Mesenchymal stem cell (in vitro differentiated cells and primary cell): Measurements from ENCODE around the gene BTRC.
"Not testable (repeated sequence)": the region's sequence is repeated elsewhere in the genome, so short reads cannot be mapped to it uniquely, and the experiment has no call there.

Experiments used
- DNase-seq: peaks from one replicate; pipeline ENCODE4 v3.0.0-alpha.2; 2013
- H2AFZ ChIP-seq: one replicate; pipeline ENCODE4 v1.6.1; 2013; ENCODE audit warnings: low read depth, mild to moderate bottlenecking, control low read depth, inconsistent platforms, low read length, moderate library complexity
- H2AK5ac ChIP-seq: 2 replicates; pipeline ENCODE4 v1.6.1; 2013; ENCODE audit warnings: low read length, moderate library complexity, mild to moderate bottlenecking, inconsistent platforms; ENCODE audit not compliant: severe bottlenecking
- H2BK120ac ChIP-seq: one replicate; pipeline ENCODE4 v1.6.1; 2013; ENCODE audit warnings: low read depth, mild to moderate bottlenecking, inconsistent platforms, low read length, moderate library complexity
- H2BK12ac ChIP-seq, 2 experiments: one replicate each; pipeline ENCODE4 v1.6.1; 2013; ENCODE audit warnings: inconsistent platforms in 2 of 2, low read length in 2 of 2, mild to moderate bottlenecking in 2 of 2, moderate library complexity in 2 of 2, control low read depth in 1 of 2
- H2BK15ac ChIP-seq: one replicate; pipeline ENCODE4 v1.6.1; 2013; ENCODE audit warnings: mild to moderate bottlenecking, low read depth, inconsistent platforms; ENCODE audit not compliant: poor library complexity, severe bottlenecking
- H2BK5ac ChIP-seq: 2 replicates; pipeline ENCODE4 v1.6.1; 2013; ENCODE audit warnings: low read depth, mild to moderate bottlenecking, low read length, control low read depth, inconsistent platforms; ENCODE audit not compliant: poor library complexity, severe bottlenecking
- H3K14ac ChIP-seq, 2 experiments: one replicate each; pipeline ENCODE4 v1.6.1; 2013; ENCODE audit warnings: inconsistent platforms in 2 of 2, low read length in 2 of 2, control low read depth in 1 of 2, mild to moderate bottlenecking in 1 of 2, moderate library complexity in 1 of 2
- H3K18ac ChIP-seq, 2 experiments: one replicate each; pipeline ENCODE4 v1.6.1; 2013; ENCODE audit warnings: inconsistent platforms in 2 of 2, low read length in 2 of 2, control low read depth in 1 of 2, low read depth in 1 of 2, mild to moderate bottlenecking in 1 of 2
- H3K23ac ChIP-seq, 2 experiments: one replicate each; pipeline ENCODE4 v1.6.1; 2013; ENCODE audit warnings: inconsistent platforms in 2 of 2, low read length in 2 of 2, mild to moderate bottlenecking in 2 of 2, moderate library complexity in 2 of 2, control low read depth in 1 of 2
- H3K27ac ChIP-seq: 2 replicates; pipeline ENCODE4 v1.5.1; 2013; ENCODE audit warnings: mild to moderate bottlenecking, moderate library complexity, low read length, control low read depth, inconsistent platforms; ENCODE audit not compliant: poor library complexity, severe bottlenecking
- H3K27me3 ChIP-seq, 2 experiments: 2 replicates each; pipeline versions ENCODE4 v1.6.1 to v1.7.0; 2013; ENCODE audit warnings: low read length in 2 of 2, mild to moderate bottlenecking in 2 of 2, moderate library complexity in 2 of 2, control low read depth in 1 of 2, inconsistent platforms in 1 of 2; ENCODE audit not compliant: control insufficient read depth in 1 of 2, insufficient read depth in 1 of 2
- H3K36me3 ChIP-seq, 2 experiments: 2 replicates each; pipeline versions ENCODE4 v1.6.1 to v1.7.0; 2013; ENCODE audit warnings: low read length in 2 of 2, control low read depth in 1 of 2, inconsistent platforms in 1 of 2, low read depth in 1 of 2, mild to moderate bottlenecking in 1 of 2; ENCODE audit not compliant: insufficient read depth in 2 of 2, control insufficient read depth in 1 of 2
- H3K4ac ChIP-seq, 2 experiments: one replicate each; pipeline ENCODE4 v1.6.1; 2013; ENCODE audit warnings: inconsistent platforms in 2 of 2, low read length in 2 of 2, mild to moderate bottlenecking in 2 of 2, moderate library complexity in 2 of 2, control low read depth in 1 of 2, low read depth in 1 of 2
- H3K4me1 ChIP-seq: 2 replicates; pipeline ENCODE4 v1.6.1; 2013; ENCODE audit warnings: low read depth, low read length, control low read depth; ENCODE audit not compliant: control insufficient read depth, insufficient read depth
- H3K4me2 ChIP-seq: 2 replicates; pipeline ENCODE4 v1.6.1; 2013; ENCODE audit warnings: low read length, mild to moderate bottlenecking, inconsistent platforms; ENCODE audit not compliant: poor library complexity, severe bottlenecking
- H3K4me3 ChIP-seq, 2 experiments: 2 replicates each; pipeline versions ENCODE4 v1.5.1 to v1.7.0; 2013; ENCODE audit warnings: low read length in 2 of 2, mild to moderate bottlenecking in 2 of 2, control low read depth in 1 of 2, low read depth in 1 of 2; ENCODE audit not compliant: insufficient read depth in 1 of 2
- H3K79me1 ChIP-seq: replicated peaks from 2 replicates; pipeline ENCODE4 v1.6.1; 2013; ENCODE audit warnings: mild to moderate bottlenecking, control low read depth, low read length, inconsistent platforms; ENCODE audit not compliant: poor library complexity, severe bottlenecking
- H3K9ac ChIP-seq: 2 replicates; pipeline ENCODE4 v1.7.0; 2013; ENCODE audit warnings: mild to moderate bottlenecking, low read length, moderate library complexity
- H3K9me3 ChIP-seq: 2 replicates; pipeline ENCODE4 v1.7.0; 2013; ENCODE audit warnings: mild to moderate bottlenecking, low read length; ENCODE audit not compliant: control insufficient read depth
- H4K8ac ChIP-seq: one replicate; pipeline ENCODE4 v1.6.1; 2013; ENCODE audit warnings: inconsistent platforms, mild to moderate bottlenecking, low read length, moderate library complexity
- H4K91ac ChIP-seq: one replicate; pipeline ENCODE4 v1.6.1; 2013; ENCODE audit warnings: mild to moderate bottlenecking, low read length, inconsistent platforms
- WGBS: methylation state at CpG from one replicate; pipeline ENCODE4 v1.1.7; 2013; ENCODE audit warnings: mixed read lengths; 5-methylcytosine and 5-hydroxymethylcytosine counted together

Gene BTRC

DNA sequence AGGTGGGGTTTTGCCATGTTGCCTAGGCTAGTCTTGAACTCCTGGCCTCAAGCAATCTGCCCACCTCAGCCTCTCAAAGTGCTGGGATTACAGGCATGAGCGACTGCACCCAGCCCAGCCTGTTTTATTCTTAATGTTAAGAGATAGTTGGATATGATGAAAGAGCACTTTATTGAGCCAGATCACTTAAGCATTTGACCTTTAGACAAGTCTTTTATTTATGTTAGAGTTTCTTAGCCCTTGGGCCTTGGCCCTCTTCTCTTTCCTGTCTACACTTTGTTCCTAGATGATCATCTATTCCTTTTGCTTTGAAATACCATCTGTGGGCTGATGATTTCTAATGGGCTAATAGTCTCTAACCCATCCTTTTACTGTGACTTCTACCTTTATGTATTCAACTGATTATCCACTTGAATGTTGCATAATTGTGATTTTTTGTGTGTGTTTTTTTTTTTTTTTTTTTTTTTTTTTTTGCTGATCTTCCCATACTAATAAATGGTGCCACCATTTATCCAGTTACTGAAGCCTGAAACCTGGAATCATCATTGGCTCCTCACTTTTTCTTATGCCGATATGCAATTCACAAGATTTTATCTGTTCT is 34.8 kb downstream of the BTRC start:
- DNase-seq: peak; percentile 67
- Histone ChIP-seq H2AK5ac (no peak overlapping the region), H2BK12ac (no peak overlapping the region), H4K91ac (no peak overlapping the region), H2BK5ac (no peak overlapping the region), H3K27ac (no peak overlapping the region), H3K4me1 (no peaks in the 10 kb centered on the region), H3K4me3 (no peak overlapping the region), H3K4ac (no peak overlapping the region), H2BK15ac (no peak overlapping the region), H3K9me3 (no peaks in the 10 kb centered on the region), H3K14ac (no peak overlapping the region), H4K8ac (no peak overlapping the region), H3K4me2 (no peak overlapping the region), H3K18ac (no peak overlapping the region), H2AFZ (no peak overlapping the region), H3K36me3 (no peaks in the 10 kb centered on the region), H2BK120ac (no peak overlapping the region), H3K79me1 (peaks cover 22% of the 10 kb centered on the region), H3K27me3 (no peaks in the 10 kb centered on the region), H3K9ac (no peak overlapping the region), H3K23ac (no peak overlapping the region)
- 100% methylated on average over 1 of the region's 2 CpGs for WGBS

DNA sequence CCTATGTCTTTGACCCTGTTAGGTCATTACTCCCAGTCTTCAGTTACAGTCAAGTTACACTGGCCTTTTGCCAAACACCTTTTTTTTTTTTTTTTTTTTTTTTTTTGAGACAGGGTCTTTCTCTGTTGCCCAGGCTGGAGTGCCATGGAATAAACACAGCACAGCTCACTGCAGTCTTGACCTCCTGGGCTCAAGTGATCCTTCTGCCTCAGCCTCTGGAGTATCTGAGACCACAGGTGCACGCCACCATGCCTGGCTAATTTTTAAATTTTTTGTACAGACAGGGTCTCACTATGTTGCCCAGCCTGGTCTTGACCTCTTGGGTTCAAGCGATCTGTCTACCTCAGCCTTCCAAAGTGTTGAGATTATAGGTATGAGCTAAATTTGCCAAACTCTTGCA is 35.6 kb downstream of the BTRC start:
- not testable (repeated sequence) for H2AFZ ChIP-seq, H3K27me3 ChIP-seq, H2BK15ac ChIP-seq, H2BK12ac ChIP-seq, H4K8ac ChIP-seq, H3K14ac ChIP-seq, H4K91ac ChIP-seq, H3K4me1 ChIP-seq, H3K4me2 ChIP-seq, DNase-seq, H3K9me3 ChIP-seq, H3K23ac ChIP-seq, H3K27ac ChIP-seq, H3K18ac ChIP-seq, H3K36me3 ChIP-seq, H3K4me3 ChIP-seq, H2AK5ac ChIP-seq, H2BK120ac ChIP-seq, H2BK5ac ChIP-seq, H3K9ac ChIP-seq, H3K4ac ChIP-seq
- 100% methylated on average over 2 of the region's 2 CpGs for WGBS
- peaks cover 24% of the 10 kb centered on the region for H3K79me1 ChIP-seq

DNA sequence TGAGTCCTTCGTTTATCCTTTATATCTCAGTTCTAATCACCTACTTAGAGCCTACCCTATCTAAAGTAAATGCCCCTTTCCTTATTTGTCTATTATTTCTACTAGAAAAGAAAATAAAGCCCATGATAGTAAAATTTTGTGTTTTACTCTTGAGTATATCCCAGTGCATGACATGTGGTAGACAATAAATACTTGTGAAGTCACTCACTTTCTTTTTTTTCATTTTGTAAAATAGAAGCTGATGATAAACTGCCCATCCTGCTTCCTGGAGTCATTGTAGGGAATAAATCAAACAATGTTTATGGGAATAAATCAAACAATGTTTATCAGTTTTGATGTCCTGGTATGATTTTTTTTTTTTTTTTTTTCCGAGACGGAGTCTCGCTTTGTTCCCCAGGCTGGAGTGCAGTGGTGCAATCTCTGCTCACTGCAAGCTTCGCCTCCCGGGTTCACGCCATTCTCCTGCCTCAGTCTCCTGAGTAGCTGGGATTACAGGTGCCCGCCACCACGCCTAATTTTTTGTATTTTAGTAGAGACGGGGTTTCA is 36.1 kb downstream of the BTRC start:
- Histone ChIP-seq H2BK5ac (no peak overlapping the region), H2BK15ac (no peak overlapping the region), H2BK12ac (no peak overlapping the region), H3K4me3 (no peak overlapping the region), H3K4me2 (no peak overlapping the region), H3K27ac (no peak overlapping the region), H3K4me1 (no peaks in the 10 kb centered on the region), H2BK120ac (no peak overlapping the region), H3K18ac (no peak overlapping the region), H2AFZ (no peak overlapping the region), H3K4ac (no peak overlapping the region), H2AK5ac (no peak overlapping the region), H3K9ac (no peak overlapping the region), H4K91ac (no peak overlapping the region), H3K9me3 (no peaks in the 10 kb centered on the region), H3K79me1 (peaks cover 26% of the 10 kb centered on the region), H3K36me3 (no peaks in the 10 kb centered on the region), H3K14ac (no peak overlapping the region), H3K23ac (no peak overlapping the region), H3K27me3 (no peaks in the 10 kb centered on the region), H4K8ac (no peak overlapping the region)
- DNase-seq: no peak
- WGBS: 88% methylated on average over 9 of the region's 10 CpGs

DNA sequence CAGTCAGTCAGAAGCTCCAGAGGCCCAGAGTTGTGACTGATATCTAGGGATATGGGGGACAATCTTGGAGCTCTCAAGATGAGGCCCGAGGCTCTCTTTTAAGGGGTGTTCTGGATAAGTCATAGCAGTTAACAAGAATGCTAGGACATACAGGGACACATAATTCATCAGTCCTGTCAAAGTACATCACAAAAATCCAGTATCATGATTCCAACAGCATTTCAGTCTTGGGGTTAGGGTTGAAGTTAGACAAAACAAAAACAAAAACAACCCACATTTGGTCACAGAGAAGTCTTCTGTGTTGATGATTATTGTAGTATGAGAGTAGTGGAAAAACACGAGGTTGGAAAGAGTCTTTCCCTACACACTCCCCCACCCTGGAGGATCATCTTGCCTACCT is 39.4 kb downstream of the BTRC start:
- H3K79me1 ChIP-seq: peaks cover 30% of the 10 kb centered on the region
- no peak overlapping the region for H2BK12ac ChIP-seq
- H2BK5ac ChIP-seq: no peak overlapping the region
- H2BK120ac ChIP-seq: no peak overlapping the region
- no peaks in the 10 kb centered on the region for H3K4me1 ChIP-seq
- no peak overlapping the region for H2AFZ ChIP-seq
- H3K9ac ChIP-seq: no peak overlapping the region
- H4K91ac ChIP-seq: no peak overlapping the region
- no peak overlapping the region for H3K4ac ChIP-seq
- no peak overlapping the region for H3K14ac ChIP-seq
- WGBS: no CpG with 5 or more reads among the region's 2 CpGs
- H3K23ac ChIP-seq: no peak overlapping the region
- H2BK15ac ChIP-seq: no peak overlapping the region
- no peaks in the 10 kb centered on the region for H3K9me3 ChIP-seq
- H3K27me3 ChIP-seq: no peaks in the 10 kb centered on the region
- H3K36me3 ChIP-seq: no peaks in the 10 kb centered on the region
- H4K8ac ChIP-seq: no peak overlapping the region
- no peak for DNase-seq
- no peak overlapping the region for H3K27ac ChIP-seq
- no peak overlapping the region for H3K4me2 ChIP-seq
- H2AK5ac ChIP-seq: no peak overlapping the region
- no peak overlapping the region for H3K18ac ChIP-seq
- no peak overlapping the region for H3K4me3 ChIP-seq
